Large intestine (tissue), 3 donors: ENCODE measurements around the gene RNF41. TPM values are rescaled to one million over a fixed set of nuclear protein-coding genes. Genes with fewer than 3 reads are reported as not detected.

ENCODE experiments used
- DNase-seq, 2 donors: peaks; one replicate each; pipeline versions ENCODE4 v3.0.0 to v3.0.0-alpha.2; 2013
- H3K27ac ChIP-seq: one replicate; pipeline ENCODE4 v1.5.1; 2013; ENCODE audit warnings: low read length
- H3K27me3 ChIP-seq: 2 replicates; pipeline ENCODE4 v1.6.1; 2013; ENCODE audit warnings: low read length; ENCODE audit not compliant: control insufficient read depth, insufficient read depth
- H3K36me3 ChIP-seq: 2 replicates; pipeline ENCODE4 v1.6.1; 2013; ENCODE audit warnings: low read length; ENCODE audit not compliant: control insufficient read depth, insufficient read depth
- H3K4me1 ChIP-seq: one replicate; pipeline ENCODE4 v1.6.1; 2013; ENCODE audit warnings: low read length; ENCODE audit not compliant: control insufficient read depth, insufficient read depth
- H3K4me3 ChIP-seq: one replicate; pipeline ENCODE4 v1.5.1; 2013; ENCODE audit warnings: low read length
- H3K9me3 ChIP-seq: one replicate; pipeline ENCODE4 v1.6.1; 2013; ENCODE audit warnings: mild to moderate bottlenecking, low read depth, low read length, moderate library complexity; ENCODE audit not compliant: control insufficient read depth
- WGBS: methylation state at CpG from one replicate; pipeline ENCODE4 v1.1.5; 2013; ENCODE audit warnings: low lambda C conversion rate; ENCODE audit not compliant: insufficient coverage; 5-methylcytosine and 5-hydroxymethylcytosine counted together
- polyA plus RNA-seq: library from polyadenylated mRNA; unstranded; fragments of 120-200 nt; gene quantifications from one replicate; pipeline ENCODE4 v1.2.1, GENCODE V29; 2013

The RNF41 gene
- polyA plus RNA-seq, 1 donor = 32.2 TPM

GRCh38 chr12:56247923-56248322 is 26.2 kb upstream of the RNF41 start:
- Histone ChIP-seq H3K27me3 (no peaks in the 10 kb centered on the region), H3K4me3 (no peak overlapping the region), H3K27ac (no peak overlapping the region), H3K4me1 (peaks cover 15% of the 10 kb centered on the region), H3K9me3 (no peaks in the 10 kb centered on the region), H3K36me3 (peaks cover 86% of the 10 kb centered on the region)
- DNase-seq = no peak
- no CpG with 5 or more reads among the region's 16 CpGs for WGBS

- H3K9me3 ChIP-seq = no peaks in the 10 kb centered on the region
- peaks cover 91% of the 10 kb centered on the region for H3K36me3 ChIP-seq
- peaks cover 15% of the 10 kb centered on the region for H3K4me1 ChIP-seq
- 100% methylated on average over 1 of the region's 14 CpGs for WGBS
- no peaks in the 10 kb centered on the region for H3K27me3 ChIP-seq
- no peak overlapping the region for H3K4me3 ChIP-seq
- no peak overlapping the region for H3K27ac ChIP-seq
- no peak for DNase-seq
Observed at GRCh38 chr12:56244494-56244893, 22.8 kb upstream of the RNF41 start.

GRCh38 chr12:56243731-56244181 is 22.0 kb upstream of the RNF41 start:
- H3K4me1 ChIP-seq = peaks cover 15% of the 10 kb centered on the region
- H3K4me3 ChIP-seq = no peak overlapping the region
- peak overlapping the region; percentile 12 for H3K27ac ChIP-seq
- DNase-seq = peak in 1 of 2 donors; percentile 24
- no peaks in the 10 kb centered on the region for H3K27me3 ChIP-seq
- no CpG with 5 or more reads among the region's 3 CpGs for WGBS
- H3K36me3 ChIP-seq = peaks cover 90% of the 10 kb centered on the region
- no peaks in the 10 kb centered on the region for H3K9me3 ChIP-seq

- no peaks in the 10 kb centered on the region for H3K9me3 ChIP-seq
- H3K36me3 ChIP-seq = peaks cover 85% of the 10 kb centered on the region
- H3K4me1 ChIP-seq = peaks cover 15% of the 10 kb centered on the region
- H3K27me3 ChIP-seq = no peaks in the 10 kb centered on the region
- no CpG with 5 or more reads among the region's 13 CpGs for WGBS
- H3K27ac ChIP-seq = peak overlapping the region; percentile 2
- H3K4me3 ChIP-seq = no peak overlapping the region
- DNase-seq = peak in 1 of 2 donors; percentile 2
Observed at GRCh38 chr12:56242986-56243385, 21.3 kb upstream of the RNF41 start.

GRCh38 chr12:56241424-56242303 is 19.9 kb upstream of the RNF41 start:
- Histone ChIP-seq H3K4me3 (no peak overlapping the region), H3K9me3 (no peaks in the 10 kb centered on the region), H3K27me3 (no peaks in the 10 kb centered on the region), H3K27ac (no peak overlapping the region), H3K36me3 (peaks cover 86% of the 10 kb centered on the region), H3K4me1 (peaks cover 15% of the 10 kb centered on the region)
- WGBS = no CpG with 5 or more reads among the region's 9 CpGs
- DNase-seq = peak in 1 of 2 donors; percentile 1

GRCh38 chr12:56237552-56237951 is 15.8 kb upstream of the RNF41 start:
- Histone ChIP-seq H3K36me3 (peaks cover 71% of the 10 kb centered on the region), H3K27ac (no peak overlapping the region), H3K4me3 (no peak overlapping the region), H3K9me3 (no peaks in the 10 kb centered on the region), H3K27me3 (no peaks in the 10 kb centered on the region), H3K4me1 (peaks cover 8% of the 10 kb centered on the region)
- no CpG with 5 or more reads among the region's 11 CpGs for WGBS
- DNase-seq = peak in 1 of 2 donors; percentile 11

- Histone ChIP-seq H3K27me3 (no peaks in the 10 kb centered on the region), H3K4me3 (no peak overlapping the region), H3K36me3 (peaks cover 65% of the 10 kb centered on the region), H3K4me1 (peaks cover 10% of the 10 kb centered on the region), H3K27ac (no peak overlapping the region), H3K9me3 (no peaks in the 10 kb centered on the region)
- WGBS = no CpG with 5 or more reads among the region's 5 CpGs
- DNase-seq = peak in 1 of 2 donors; percentile 7
Observed at GRCh38 chr12:56236985-56237384, 15.3 kb upstream of the RNF41 start.

- no peaks in the 10 kb centered on the region for H3K27me3 ChIP-seq
- H3K27ac ChIP-seq = no peak overlapping the region
- peaks cover 10% of the 10 kb centered on the region for H3K4me1 ChIP-seq
- WGBS = no CpG with 5 or more reads among the region's 6 CpGs
- H3K4me3 ChIP-seq = no peak overlapping the region
- peak in 1 of 2 donors; percentile 5 for DNase-seq
- H3K36me3 ChIP-seq = peaks cover 57% of the 10 kb centered on the region
- no peaks in the 10 kb centered on the region for H3K9me3 ChIP-seq
Observed at GRCh38 chr12:56236091-56236490, 14.4 kb upstream of the RNF41 start.

- H3K9me3 ChIP-seq = no peaks in the 10 kb centered on the region
- H3K27me3 ChIP-seq = no peaks in the 10 kb centered on the region
- peaks cover 14% of the 10 kb centered on the region for H3K4me1 ChIP-seq
- no peak overlapping the region for H3K4me3 ChIP-seq
- no CpG with 5 or more reads among the region's 16 CpGs for WGBS
- peaks cover 45% of the 10 kb centered on the region for H3K36me3 ChIP-seq
- H3K27ac ChIP-seq = no peak overlapping the region
- peak in 1 of 2 donors; percentile 1 for DNase-seq
Observed at GRCh38 chr12:56234746-56235436, 13.2 kb upstream of the RNF41 start.

GRCh38 chr12:56231184-56231582 is 9.5 kb upstream of the RNF41 start:
- DNase-seq = peak in 1 of 2 donors; percentile 32
- Histone ChIP-seq H3K9me3 (no peaks in the 10 kb centered on the region), H3K27me3 (no peaks in the 10 kb centered on the region), H3K36me3 (peaks cover 15% of the 10 kb centered on the region), H3K4me3 (peak overlapping the region; percentile 68), H3K4me1 (peaks cover 23% of the 10 kb centered on the region), H3K27ac (peak overlapping the region; percentile 98)
- no CpG with 5 or more reads among the region's 11 CpGs for WGBS
